GM18868 (cell line): ENCODE measurements around the gene MIPEP.

ENCODE experiments used
- ATAC-seq: cut with Tn5 transposase; IDR thresholded peaks from one replicate; pipeline ENCODE4 v1.9.1; 2021; ENCODE audit warnings: mild to moderate bottlenecking, moderate library complexity; ENCODE audit not compliant: unreplicated experiment

The MIPEP gene

DNA sequence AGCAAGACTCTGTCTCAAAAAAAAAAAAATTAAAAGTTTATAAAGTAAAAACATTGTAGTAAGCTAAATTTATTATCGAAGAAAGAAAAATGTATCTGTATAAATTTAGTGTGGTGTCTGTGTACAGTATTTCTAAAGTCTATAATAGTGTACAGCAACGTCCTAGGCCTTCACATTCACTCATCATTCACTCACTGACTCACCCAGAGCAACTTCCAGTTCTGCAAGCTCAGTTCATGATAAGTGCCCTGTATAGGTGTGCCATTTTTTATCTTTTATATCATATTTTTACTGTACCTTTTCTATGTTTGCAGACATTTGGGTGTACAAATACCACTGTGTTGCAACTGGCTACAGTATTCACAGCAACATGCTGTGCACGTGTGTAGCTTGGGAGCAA lies 200.9 kb downstream of the MIPEP start:
- ATAC-seq: no peak

DNA sequence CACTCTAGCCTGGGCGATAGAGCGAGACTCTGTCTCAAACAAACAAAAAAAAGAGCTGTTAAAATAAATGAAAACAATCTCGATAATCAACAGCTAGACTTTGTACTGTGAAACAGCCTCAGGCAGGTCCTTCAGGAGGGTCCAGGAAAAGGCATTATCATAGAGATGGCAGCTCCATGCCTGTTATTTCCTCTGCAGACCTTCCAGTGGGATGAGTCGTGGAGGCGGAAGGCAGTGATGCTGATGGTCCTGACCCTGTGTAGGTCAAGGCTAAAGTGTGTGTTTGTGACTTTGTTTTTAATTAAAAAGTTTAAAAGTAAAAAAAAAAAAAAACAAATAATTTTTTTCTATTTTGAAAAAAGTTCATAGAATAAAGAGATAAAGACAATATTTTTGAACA lies 201.6 kb downstream of the MIPEP start:
- no peak for ATAC-seq

DNA sequence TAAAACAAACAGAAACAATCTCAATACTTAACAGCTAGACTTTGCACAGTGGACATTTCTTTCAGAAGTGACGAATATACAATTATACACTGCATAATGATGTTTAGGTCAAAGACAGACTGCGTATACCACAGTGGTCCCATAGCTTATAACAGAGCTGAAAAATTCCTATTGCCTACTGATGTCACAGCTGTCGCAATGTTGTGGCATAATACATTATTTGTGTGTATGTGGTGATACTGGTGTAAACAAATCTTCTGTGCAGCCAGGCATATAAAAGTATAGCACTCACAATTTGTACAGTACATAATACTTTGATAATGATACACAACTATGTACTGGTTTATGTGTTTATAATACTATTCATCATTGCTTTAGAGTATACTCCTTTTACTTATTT lies 202.3 kb downstream of the MIPEP start:
- no peak for ATAC-seq

DNA sequence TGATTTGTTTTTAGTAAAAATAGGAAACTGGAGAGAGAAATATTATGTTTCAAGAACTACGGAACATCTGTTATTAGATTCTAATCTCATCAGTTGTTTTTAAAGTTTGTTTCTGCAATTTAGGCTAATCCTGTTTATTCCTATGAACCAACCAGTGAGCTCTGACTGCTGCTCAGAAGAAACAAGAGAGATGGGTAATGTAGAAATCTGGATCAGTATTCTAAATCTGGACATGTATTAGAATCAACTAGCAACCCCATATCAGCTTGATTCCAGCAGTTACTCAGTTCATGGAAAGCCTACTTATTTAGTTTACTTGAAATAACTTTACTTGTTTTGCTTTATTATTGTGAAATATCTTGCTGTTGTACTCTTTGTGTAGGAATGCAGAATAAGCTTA lies 203.8 kb downstream of the MIPEP start:
- no peak for ATAC-seq

DNA sequence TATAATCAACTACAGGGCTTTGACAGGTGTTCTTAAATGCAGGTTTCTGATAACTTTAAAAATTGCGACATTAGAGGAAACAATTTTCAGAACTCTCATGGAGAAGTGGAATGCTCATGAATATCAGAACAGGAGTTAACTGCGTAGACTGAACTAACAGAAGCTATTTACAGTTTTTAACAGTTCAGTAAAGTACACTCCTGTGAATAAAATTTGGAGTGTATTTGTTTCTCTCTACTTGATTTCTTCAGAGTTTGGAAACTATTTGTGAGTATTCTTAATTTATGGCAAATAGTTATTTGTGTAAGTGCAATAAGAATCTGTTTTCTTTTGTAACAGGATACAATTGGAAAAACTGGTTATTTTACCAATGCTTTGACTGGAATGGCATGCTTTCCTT lies 204.6 kb downstream of the MIPEP start:
- no peak for ATAC-seq

DNA sequence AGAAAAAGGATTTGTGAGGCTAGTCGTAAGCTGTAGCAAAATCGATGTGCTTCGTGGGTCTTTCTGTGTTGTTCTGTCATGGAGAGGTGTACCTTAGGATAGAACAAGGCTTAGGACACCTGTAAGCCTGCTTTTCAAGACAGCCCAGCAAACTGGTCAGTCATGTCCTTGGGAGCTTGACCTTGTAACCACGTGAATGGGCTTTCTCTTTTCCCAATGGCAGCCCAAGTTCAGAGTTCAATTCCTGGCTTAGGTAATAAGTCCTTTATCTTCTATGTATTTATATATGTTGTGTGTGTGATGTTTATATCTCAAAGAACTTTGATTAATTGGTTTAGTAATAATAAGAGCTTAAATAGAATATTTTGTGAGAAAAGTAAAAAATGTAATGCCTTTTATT lies 206.1 kb downstream of the MIPEP start:
- no peak for ATAC-seq

DNA sequence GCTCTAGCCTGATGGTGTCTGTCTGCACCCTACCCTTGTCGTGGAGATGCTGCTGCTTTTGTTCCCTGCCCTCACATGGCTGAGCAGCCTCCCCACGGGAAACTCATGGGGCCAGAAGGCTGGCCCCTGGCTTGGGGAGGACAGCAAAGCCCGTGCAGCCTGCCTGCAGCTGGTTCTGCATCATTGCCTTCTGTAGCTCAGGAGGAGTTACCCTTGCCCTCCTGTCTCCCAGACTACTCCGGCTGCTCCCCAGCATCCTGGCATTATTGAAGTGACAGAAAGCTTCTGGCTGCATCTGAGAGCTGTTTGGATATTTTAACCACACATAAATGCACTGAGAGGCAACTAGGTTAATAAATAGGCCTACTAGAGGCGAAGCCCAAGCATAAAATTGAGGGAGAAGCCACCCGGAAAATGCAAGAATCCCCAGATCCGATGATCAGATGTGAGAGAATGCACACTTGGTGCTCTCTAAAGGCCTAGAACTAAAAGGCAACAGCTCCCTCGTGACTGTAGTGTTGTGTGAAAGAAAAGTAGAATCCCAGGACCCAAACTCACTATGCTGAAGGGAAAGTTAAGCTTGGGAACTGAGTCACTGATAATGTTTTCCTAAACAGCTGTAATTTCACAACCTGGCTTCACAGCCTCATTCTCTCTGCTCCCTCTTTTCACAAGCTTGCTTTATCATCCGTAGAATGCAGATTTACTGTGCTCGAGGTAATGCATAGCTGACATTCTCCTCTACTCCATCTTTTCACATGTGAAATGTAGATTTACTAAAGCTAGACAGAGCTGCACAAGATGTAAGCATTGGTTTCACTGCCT lies 208.1 kb downstream of the MIPEP start:
- no peak for ATAC-seq
